ENCODE measurements around the gene VGF.
A peak's percentile ranks its signal among the peaks of the same experiment; 100 is the strongest.

Gene VGF

DNA sequence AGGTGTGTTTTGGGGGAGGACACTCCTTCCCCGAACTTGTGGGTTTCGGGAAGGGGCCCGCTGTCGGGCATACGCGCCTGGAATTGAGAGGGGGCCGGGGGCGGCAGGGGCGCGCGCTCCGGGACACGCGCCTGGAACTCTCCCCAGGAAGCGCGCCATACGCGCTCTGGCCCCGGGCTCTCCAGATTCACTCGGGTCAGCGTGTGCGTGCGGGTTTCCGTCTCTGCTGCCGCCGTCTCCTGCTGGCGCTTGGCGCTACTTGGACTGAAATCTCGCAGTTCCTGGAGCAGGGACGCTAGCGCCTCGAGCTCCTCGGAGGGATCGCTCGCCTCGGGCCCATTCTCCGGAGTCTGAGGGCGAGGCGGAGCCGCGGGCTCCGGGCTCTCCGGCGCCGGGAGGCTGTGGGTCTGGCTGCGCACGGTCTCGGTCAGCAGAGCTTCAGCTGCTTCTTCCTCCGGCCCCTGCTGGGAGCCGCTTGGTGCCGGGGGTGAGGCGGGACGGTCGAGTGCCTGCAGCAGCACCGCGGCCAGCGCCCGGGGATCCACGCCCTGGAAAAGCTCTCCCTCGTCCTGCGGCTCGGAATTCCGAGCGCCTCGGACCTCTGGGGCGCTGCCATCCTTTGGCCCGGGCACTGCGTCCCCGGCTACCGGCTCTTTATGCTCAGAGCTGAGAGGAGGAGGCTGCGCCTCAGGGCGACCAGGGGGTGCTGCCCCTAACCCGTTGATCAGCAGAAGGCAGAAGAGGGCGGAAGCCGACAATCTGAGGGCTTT is 1.1 kb downstream of the VGF start:
- peak; percentile 52 for DNase-seq

DNA sequence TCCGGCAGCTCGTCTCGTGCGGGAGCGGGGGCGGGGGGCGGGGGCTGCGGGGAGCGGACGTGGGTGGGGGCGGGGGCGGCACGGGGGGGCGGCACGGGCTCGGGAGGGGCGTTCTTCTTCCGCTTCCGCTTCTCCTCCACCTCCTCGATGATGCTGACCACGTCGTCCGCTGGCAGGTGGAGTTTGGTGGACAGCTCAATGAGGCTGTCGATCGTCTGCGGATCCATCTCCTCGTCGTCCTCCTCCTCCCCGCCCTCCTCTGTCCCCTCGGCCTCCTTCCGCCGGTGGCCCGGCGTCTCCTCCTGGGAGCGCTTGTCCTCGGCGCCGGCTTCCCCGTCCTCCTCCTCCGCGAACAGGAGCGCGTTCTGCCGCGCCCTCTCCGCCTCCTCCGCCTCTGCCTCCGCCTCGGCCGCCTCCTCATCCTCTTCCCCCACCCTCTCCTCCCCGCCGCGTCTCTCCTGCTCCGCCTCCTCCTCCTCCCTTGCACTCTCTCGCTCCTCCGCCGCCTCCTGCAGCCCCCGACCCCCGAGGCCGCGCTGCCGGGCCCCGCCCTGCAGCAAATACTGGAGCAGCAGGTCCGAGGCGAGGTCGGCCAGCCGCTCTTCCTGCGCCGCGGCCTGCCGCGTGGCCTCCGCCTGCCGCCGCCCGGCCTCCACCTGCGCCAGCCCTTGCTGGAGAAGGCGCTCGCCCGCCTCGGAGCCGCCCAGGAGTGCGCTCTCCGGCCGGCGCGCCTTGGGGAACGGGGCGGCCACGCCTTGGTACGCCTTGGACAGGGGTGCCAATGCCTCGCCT is 1.9 kb downstream of the VGF start:
- DNase-seq: no peak

DNA sequence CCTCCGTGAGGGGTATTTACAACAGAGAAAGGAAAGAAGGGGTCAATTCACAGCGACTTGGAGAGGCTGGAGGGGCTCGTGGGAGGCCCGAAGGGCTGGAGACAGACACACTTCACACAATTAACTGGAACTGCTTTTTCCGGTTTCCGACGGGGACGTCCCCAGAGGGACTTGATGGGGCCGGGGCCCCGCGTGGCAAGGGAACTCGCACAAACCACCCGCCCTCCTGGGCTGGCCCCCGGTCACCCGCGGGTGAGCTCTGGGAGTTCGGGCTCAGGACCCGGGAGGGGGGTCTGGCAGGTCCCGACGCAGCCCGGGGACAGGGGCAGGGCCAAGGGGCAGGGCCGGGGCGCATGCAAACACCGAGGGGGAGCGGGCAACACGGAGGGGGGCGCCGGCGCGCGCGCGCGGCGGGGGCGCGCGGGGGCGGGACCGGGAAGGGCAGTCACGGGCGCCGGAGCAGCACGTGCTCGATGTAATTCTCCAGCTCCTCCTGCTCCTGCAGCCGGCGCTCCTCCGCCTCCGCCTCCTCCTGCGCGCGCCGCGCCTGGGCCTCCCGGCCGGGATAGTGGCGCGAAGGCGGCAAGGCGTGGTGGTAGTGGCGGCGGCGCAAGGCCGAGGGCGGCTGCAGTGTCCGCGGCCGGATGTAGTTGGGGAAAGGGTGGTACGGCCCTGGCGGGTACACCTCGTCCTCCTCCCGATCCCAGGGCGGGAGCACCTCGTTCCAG is 2.7 kb downstream of the VGF start:
- DNase-seq: peak; percentile 72

DNA sequence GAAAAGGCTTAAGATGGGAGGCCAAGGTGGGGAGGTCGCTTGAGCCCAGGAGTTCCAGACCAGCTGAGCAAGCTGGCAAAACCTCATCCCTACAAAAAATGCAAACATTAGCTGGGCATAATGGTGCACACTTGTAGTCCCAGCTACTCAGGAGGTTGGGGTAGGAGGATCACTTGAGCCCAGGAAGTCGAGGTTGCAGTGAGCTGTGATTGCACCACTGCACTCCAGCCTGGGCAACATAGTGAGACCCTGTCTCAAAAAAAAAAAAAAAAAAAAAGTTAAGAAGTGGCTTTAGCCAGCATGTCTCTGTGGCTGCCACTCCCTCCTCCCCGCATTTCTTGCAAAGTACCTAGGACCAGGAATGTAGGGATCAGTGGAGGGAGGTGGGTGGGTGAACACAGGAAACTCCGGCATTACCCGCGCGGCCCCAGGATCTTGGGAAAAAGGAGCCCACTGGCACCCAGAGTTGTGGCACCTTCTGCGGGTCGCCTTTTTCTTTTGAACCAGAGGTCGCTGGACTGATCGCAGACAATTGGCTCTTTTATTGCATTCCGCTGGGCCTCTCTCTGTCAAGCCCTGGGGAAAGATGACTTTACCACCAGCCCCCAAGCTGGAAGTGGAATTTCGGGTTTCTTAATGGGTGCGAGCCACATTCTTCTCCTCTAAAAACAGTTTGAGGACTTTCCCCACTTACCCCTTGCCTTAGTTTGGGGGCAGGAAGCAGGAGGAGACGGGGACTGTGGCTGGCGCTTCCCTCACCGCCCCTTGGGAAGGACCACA is 3.5 kb downstream of the VGF start:
- no peak for DNase-seq

DNA sequence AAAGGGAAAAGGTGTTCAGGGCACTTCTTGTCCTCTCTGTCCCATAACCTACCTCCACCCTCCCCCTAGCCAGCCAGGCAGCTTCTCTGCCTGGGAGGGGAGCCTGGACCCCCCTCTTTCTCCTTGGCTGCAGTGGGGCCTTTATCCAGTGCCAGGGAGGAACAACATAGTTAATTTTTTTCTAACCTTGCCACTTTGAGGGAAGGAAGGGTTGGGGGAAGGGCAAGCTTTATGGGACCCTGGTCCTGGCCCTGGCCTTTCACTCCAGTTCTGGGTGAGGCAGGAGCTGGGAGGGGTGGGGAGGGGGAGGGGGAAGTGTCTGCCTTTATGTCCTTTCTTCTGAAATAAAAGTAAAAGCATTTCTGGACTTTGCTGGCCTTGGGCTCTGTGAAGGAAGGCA is 4.5 kb downstream of the VGF start:
- DNase-seq: no peak

DNA sequence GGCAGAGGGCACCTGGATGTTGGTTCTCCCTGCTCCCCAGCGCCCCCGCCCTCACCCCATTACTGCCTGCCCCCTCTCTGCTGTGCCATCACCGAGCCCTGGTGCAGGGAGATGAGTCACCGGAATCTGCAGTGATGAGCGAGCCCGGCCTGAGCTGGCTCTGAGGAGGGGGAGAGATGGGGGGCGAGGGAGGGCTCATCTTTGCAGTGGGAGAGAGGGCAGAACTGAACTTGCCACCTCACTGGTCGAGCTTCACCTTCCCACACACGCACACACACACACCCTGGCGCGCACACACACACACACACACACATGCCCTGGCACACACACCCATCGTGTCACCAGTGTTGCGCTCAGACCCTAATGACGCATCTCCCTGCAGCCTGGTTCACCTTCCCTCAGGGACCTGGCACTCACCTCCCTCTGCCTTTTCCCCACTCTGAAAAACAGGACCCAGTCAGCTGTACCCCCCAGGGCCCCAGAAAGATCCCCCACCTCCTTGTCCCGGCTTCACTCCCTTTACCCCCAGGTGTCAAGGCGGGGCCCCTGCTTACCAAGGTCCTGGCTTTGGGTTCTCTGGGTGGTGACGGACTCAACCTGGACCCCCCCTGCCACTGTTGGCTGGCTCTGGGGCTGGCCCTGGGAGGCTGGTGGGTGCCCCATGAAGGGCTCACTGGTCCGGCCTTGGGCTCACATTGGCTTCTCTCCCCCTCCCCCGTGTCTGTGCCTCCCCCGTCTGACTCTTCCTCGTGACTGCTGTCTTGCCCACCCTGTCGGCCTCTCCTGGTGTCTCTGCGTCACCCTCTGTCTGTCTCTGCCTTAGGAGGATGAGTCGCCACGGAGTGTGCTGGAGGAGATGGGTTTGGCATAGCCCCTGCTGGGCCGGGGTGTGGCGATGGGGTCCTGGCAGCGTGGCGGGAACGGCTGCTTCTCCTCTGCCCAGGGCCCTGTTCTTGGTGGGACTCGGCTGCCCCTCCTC is 5.4 kb downstream of the VGF start:
- DNase-seq: no peak

DNA sequence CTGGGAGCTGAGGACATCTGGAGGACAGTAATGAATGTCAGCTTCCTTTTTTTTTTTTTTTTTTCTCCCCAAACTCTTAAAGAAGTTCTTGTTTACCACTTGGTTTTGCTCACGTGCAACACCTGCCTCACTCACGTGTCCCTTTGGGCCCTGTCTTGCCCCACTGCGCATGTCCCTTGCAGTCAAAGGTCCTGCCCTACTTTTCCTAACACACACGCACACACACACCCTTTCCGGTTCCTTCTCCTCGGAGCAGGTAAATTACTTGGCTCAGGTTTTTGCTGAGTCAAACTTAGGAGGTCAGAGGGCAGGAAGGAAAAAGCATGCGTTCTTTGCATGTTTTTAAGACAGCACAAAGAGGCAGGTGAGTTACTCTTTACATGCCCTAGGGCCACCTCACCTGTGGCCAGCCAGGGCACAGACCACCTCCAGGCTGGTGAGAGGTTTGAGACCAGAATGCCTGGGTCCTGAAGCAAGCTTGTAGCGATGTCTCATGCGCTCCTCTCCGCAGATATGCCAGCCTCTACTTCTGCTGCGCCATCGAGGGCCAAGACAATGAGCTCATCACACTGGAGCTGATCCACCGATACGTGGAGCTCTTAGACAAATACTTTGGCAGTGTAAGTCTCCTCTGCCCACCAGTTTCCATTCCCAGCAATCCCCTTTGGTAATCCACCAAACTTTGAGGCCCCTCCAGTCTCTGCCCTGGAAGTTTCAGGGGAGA is 8.3 kb downstream of the VGF start:
- no peak for DNase-seq

DNA sequence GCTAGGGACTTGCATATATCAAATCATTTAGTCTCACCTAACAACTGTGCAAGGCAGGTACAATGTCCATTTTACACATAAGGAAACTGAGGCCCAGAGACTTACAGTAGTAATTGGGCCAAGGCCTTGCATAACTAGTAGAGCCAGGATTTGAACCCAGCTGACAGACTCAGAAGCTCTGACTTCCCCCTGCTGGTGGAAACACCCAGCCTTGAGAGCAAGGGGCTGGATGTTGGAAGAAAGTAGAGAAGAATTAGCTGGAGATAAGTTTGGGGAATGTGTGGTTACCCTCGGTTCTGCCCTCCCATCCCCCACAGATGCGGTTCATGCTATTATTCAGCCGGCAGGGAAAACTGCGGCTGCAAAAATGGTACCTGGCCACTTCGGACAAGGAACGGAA is 9.1 kb downstream of the VGF start:
- no peak for DNase-seq

DNA sequence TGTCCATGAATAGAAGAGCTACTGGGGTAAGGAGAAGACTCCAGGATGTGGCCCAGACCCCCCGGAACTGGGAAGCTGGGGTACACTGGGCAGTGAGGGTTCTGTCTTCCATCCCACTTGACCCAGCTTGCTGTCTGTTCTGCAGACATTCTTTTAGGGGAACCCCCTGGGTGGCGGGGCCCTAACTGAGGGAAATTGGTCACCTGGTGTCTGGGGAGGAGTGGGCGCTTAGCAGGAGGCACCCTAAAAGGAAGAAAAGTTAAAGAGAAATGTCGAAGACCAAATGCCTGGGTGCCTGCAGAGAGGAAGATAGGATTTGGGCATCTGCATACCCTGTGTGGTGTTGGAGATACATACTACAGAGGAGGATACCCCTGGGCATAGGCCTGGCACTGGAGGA is 10.1 kb downstream of the VGF start:
- DNase-seq: no peak

DNA sequence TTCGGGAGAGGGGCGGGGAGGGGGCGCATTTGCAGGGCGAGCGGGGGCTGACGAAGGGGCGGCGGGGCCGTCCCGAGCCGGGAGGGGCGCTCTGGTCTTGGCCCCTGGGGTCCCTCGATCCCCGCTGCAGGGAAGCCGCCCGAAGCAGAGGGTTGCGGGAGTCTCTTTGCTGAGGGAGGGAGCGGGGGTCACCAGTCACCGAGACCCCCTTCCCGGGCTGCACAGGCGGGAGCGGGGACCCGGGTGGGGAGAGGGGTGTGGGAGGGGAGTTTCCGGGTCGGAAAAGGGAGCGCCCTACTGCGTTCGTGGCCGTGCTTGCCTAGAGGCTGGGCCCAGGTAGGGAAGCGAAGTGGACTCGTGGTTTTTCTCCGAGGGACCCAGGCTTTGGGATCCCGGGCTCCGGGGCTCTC is 10.7 kb downstream of the VGF start:
- no peak for DNase-seq

DNA sequence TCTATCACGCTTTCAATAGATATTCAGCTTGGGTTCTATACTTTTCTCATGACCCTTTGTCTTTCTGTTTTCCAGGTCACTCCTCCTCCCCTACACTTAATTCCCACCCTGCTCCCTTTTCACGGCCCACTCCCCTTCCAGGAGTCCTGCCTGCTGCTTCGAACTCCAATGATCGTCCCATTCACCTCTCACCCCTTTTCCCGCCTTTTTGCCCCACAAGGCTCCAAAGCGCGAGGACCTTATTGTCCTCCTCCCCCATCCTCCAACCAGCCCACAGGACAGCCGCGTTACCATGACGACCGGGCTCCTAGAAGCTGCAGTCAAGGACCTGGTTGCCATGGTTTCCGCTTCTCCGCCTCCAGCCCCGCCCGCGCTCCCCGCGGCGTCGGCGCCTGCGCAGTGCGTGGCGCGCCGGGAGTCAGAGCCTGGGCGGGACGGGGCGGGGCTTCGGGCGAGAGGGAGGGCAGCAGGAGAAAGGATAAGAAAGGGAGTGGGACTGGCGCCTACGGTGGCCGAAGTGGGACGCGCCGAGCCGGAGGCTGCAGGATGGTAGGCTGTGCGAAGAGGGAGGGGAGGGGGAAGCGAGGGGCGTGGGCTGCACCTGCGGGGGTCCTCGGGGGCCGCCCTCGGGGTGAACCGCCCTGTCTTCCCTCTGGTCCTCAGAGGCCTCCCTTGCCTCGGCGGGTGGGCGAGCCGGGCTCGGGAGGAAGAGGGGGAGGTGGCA is 11.2 kb downstream of the VGF start, which contains the start of gene AP1S1:
TSS of gene AP1S1 (plus strand) at position 508 of the 724 bp plus-strand sequence. CDS start at position 547, 39 bp downstream.
- DNase-seq: peak; percentile 97

DNA sequence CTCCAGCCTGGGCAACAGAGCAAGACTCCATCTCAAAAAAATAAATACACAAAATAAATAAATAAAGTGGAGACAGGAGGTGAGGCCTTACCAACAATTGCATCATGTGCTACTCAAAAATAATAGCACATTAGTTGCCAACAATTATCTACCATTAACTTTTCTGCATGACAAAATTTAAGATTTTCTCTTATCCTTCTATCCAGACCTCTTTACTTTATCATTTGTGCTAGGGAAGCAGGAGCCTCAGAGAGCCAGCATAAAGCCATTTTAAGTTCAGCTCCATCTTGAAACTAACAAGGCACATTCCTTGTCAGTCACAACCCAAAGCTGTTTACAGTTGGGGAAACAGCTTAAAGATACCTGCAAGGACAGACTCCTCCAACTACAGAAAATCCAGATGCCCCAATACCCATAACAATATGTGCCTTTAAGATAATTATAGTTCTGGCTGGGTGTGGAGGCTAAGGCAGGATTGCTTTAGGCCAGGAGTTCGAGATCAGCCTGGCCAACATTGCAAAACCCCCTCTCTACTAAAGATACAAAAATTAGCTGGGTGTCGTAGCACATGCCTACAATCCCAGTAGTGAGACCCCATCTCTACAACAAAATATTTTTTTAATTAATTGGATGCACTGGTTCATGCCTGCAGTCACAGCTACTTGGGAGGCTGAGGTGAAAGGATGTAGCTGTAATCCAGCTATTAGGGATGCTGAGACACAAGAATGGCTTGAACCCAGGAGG is 13.3 kb downstream of the VGF start:
- no peak for DNase-seq

DNA sequence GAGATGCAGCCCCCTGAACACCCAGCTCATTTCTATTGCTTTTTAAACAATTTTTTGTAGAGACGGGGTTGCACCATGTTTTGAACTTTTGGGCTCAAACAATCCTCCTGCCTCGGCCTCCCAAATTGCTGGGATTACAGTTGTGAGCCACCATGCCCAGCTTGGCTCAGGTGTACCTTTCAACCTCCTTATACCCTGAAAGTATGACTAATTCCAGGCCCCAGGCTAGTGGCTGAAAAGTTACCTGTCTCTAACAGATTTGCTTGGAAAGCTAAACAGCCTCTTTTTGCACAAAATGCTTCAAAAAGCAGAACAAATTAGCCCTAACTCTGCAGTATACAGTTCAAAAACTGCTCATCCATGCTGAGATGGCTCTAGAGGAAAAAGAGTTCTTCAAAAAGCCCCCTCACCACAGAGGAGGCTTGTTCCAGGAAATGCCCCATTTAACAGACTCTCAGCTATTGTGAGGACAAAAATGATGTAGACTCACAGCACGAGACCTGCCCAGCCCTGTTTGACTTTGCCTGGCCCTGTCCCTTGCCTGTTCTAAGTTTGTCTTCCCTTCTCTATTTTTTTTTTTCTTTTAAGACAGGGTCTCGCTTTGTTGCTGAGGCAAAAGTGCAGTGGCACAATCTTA is 24.5 kb downstream of the VGF start:
- DNase-seq: no peak

DNA sequence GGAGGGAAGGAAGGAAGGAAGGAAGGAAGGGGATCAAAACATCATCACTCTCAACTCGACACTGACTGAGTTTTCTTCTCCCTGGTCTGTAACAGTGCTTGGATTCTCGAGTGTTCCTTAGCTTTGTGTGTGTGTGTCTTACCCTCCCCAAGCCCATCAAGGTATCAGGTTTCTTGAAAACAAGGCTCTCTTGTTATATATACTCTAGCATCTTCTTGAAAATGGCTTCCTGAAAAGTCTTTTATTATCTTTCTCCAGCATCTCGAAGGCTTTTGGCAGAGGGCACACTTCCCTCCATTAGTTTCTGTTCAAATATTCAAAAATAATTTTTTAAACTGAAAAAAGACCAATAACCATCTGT is 25.1 kb downstream of the VGF start:
- DNase-seq: no peak

DNA sequence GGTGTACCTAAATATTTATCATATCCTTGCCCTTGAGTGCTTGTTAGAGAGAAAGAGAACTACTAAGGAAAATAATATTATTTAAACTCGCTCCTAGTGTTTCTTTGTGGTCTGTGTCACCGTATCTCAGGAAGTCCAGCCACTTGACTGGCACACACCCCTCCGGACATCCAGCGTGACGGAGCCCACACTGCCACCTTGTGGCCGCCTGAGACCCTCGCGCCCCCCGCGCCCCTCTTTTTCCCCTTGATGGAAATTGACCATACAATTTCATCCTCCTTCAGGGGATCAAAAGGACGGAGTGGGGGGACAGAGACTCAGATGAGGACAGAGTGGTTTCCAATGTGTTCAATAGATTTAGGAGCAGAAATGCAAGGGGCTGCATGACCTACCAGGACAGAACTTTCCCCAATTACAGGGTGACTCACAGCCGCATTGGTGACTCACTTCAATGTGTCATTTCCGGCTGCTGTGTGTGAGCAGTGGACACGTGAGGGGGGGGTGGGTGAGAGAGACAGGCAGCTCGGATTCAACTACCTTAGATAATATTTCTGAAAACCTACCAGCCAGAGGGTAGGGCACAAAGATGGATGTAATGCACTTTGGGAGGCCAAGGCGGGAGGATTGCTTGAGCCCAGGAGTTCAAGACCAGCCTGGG is 27.0 kb downstream of the VGF start:
- DNase-seq: peak; percentile 97

DNA sequence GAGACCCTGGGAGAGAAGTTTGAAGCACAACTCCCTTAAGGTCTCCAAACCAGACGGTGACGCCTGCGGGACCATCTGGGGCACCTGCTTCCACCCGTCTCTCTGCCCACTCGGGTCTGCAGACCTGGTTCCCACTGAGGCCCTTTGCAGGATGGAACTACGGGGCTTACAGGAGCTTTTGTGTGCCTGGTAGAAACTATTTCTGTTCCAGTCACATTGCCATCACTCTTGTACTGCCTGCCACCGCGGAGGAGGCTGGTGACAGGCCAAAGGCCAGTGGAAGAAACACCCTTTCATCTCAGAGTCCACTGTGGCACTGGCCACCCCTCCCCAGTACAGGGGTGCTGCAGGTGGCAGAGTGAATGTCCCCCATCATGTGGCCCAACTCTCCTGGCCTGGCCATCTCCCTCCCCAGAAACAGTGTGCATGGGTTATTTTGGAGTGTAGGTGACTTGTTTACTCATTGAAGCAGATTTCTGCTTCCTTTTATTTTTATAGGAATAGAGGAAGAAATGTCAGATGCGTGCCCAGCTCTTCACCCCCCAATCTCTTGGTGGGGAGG is 27.6 kb downstream of the VGF start:
- DNase-seq: no peak

DNA sequence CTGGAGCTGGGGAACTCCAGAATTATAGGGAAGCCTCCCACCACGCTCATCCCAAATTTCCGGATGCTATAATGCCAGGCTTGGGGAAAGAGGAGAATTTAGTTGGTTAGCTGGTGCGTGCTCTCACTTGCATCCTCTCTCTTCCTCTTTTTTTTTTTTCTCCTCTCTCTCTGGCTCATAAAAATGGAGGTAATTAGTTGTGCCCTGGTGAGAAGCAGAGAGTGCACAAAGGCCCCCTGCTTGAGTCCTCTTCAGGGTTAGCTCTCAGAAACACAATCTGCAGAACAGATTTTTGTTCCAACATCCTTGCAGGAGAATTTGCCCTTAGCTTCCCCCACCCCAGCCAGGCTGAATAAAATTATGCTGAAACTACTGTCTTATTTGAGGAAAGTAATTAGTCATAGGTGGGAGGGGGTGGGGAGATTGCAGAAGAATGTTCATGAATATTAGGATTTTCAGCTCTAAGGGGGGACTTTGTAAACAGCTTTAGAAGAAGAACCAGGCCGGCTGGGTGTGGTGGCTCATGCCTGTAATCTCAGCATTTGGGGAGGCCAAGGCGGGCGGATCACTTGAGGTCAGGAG is 30.9 kb downstream of the VGF start:
- DNase-seq: no peak
